WTC11 (cell line): ENCODE data around the gene YTHDF1. TPM values are rescaled to one million over a fixed set of nuclear protein-coding genes. Genes with fewer than 3 reads are reported as not detected.
A peak's percentile ranks its signal among the peaks of the same experiment; 100 is the strongest.

ENCODE experiments used
- ATAC-seq: fragments of 200-7000 bp; cut with Tn5 transposase; 2 replicates; pipeline ENCODE4 v1.10.0; 2021; ENCODE audit warnings: mild to moderate bottlenecking, moderate library complexity
- CTCF ChIA-PET: fragments of 300-600 bp; sonication (Branson Sonifier 250); formaldehyde crosslinking; loops from one replicate; lab custom pipeline; 2021; ENCODE audit warnings: antibody characterized with exemption; lab: Charles Lee
- POLR2A ChIA-PET: fragments of 350-600 bp; sonication (Branson Sonifier 250); formaldehyde crosslinking; loops from one replicate; lab custom pipeline; 2021; ENCODE audit warnings: antibody characterized with exemption; lab: Charles Lee
- DNase-seq: peaks from one replicate; pipeline ENCODE4 v3.0.0; 2021; ENCODE audit warnings: low spot score
- H3K27ac Mint-ChIP-seq: 2 replicates; pipeline ENCODE4 v1.8.0; 2021; ENCODE audit warnings: mixed read lengths
- H3K27me3 Mint-ChIP-seq: 2 replicates; pipeline ENCODE4 v1.8.0; 2021; ENCODE audit warnings: low read depth, mild to moderate bottlenecking, moderate library complexity, mixed read lengths
- H3K36me3 Mint-ChIP-seq: 2 replicates; pipeline ENCODE4 v1.8.0; 2021; ENCODE audit warnings: mixed read lengths
- H3K4me1 Mint-ChIP-seq: 2 replicates; pipeline ENCODE4 v1.8.0; 2022; ENCODE audit warnings: mixed read lengths
- H3K4me3 Mint-ChIP-seq: 2 replicates; pipeline ENCODE4 v1.8.0; 2021; ENCODE audit warnings: mild to moderate bottlenecking, moderate library complexity, mixed read lengths
- H3K9me3 Mint-ChIP-seq: 2 replicates; pipeline ENCODE4 v1.8.0; 2021; ENCODE audit warnings: mixed read lengths
- CBFB ChIP-seq: sonication (generic); formaldehyde crosslinking; IDR thresholded peaks from 2 replicates; pipeline ENCODE4 v1.8.1; 2022; ENCODE audit warnings: mild to moderate bottlenecking, low read depth, missing genetic modification reagents
- CREB1 ChIP-seq: sonication (generic); formaldehyde crosslinking; IDR thresholded peaks from 2 replicates; pipeline ENCODE4 v1.8.0; 2023; ENCODE audit warnings: mild to moderate bottlenecking, missing genetic modification reagents
- FOXJ3 ChIP-seq: sonication (generic); formaldehyde crosslinking; IDR thresholded peaks from 2 replicates; pipeline ENCODE4 v1.9.0; 2021; ENCODE audit warnings: missing genetic modification reagents, mild to moderate bottlenecking, borderline replicate concordance
- GTF2I ChIP-seq: fragments of 250-450 bp; sonication (Bioruptor Pico); conservative IDR thresholded peaks from 2 replicates; pipeline ENCODE4 v1.4.0; 2021; ENCODE audit warnings: mild to moderate bottlenecking
- HMGA2 ChIP-seq: fragments of 250-450 bp; sonication (Bioruptor Pico); IDR thresholded peaks from 2 replicates; pipeline ENCODE4 v1.4.0; 2021; ENCODE audit warnings: mild to moderate bottlenecking, moderate library complexity
- MYBL2 ChIP-seq: sonication (generic); formaldehyde crosslinking; IDR thresholded peaks from 2 replicates; pipeline ENCODE4 v1.8.1; 2023; ENCODE audit warnings: mild to moderate bottlenecking, moderate library complexity, missing genetic modification reagents
- NFE2L1 ChIP-seq: sonication (generic); formaldehyde crosslinking; IDR thresholded peaks from 2 replicates; pipeline ENCODE4 v1.8.1; 2023; ENCODE audit warnings: missing genetic modification reagents
- NR1H2 ChIP-seq: sonication (generic); formaldehyde crosslinking; IDR thresholded peaks from 2 replicates; pipeline ENCODE4 v1.9.0; 2021; ENCODE audit warnings: mild to moderate bottlenecking, moderate library complexity, missing genetic modification reagents
- PRRX2 ChIP-seq: fragments of 250-450 bp; sonication (Bioruptor Pico); IDR thresholded peaks from 2 replicates; pipeline ENCODE4 v1.8.0; 2021; ENCODE audit warnings: mild to moderate bottlenecking
- RORB ChIP-seq: fragments of 250-450 bp; sonication (Bioruptor Pico); IDR thresholded peaks from 2 replicates; pipeline ENCODE4 v1.9.0; 2021; ENCODE audit warnings: mild to moderate bottlenecking
- SMAD4 ChIP-seq: sonication (generic); formaldehyde crosslinking; IDR thresholded peaks from 2 replicates; pipeline ENCODE4 v1.8.0; 2022; ENCODE audit warnings: mild to moderate bottlenecking, missing genetic modification reagents
- TEAD1 ChIP-seq: sonication (generic); formaldehyde crosslinking; IDR thresholded peaks from 2 replicates; pipeline ENCODE4 v1.8.0; 2022; ENCODE audit warnings: mild to moderate bottlenecking, missing genetic modification reagents
- TEAD4 ChIP-seq: sonication (generic); formaldehyde crosslinking; IDR thresholded peaks from 2 replicates; pipeline ENCODE4 v1.8.0; 2022; ENCODE audit warnings: mild to moderate bottlenecking, missing genetic modification reagents
- ZNF671 ChIP-seq: fragments of 250-450 bp; sonication (Bioruptor Pico); IDR thresholded peaks from 2 replicates; pipeline ENCODE4 v1.8.0; 2021; ENCODE audit warnings: mild to moderate bottlenecking
- total RNA-seq: library from RNA; stranded (reverse); gene quantifications from 3 replicates; pipeline ENCODE4 v1.2.3, GENCODE V29; 2021
- TF ChIP-seq, protein P1 (sequence below): sonication (generic); formaldehyde crosslinking; conservative IDR thresholded peaks from 2 replicates; pipeline ENCODE4 v1.8.1; 2022; ENCODE audit warnings: mild to moderate bottlenecking, missing genetic modification reagents
- TF ChIP-seq, protein P2 (sequence below): sonication (generic); formaldehyde crosslinking; IDR thresholded peaks from 2 replicates; pipeline ENCODE4 v1.8.0; 2022; ENCODE audit warnings: missing genetic modification reagents
- TF ChIP-seq, protein P3 (sequence below): sonication (generic); formaldehyde crosslinking; IDR thresholded peaks from 2 replicates; pipeline ENCODE4 v1.8.0; 2023; ENCODE audit warnings: mild to moderate bottlenecking, missing genetic modification reagents
- TF ChIP-seq, protein P4 (sequence below): sonication (generic); formaldehyde crosslinking; IDR thresholded peaks from 2 replicates; pipeline ENCODE4 v1.8.1; 2022; ENCODE audit warnings: mild to moderate bottlenecking, moderate library complexity, missing genetic modification reagents
- TF ChIP-seq, protein P5 (sequence below): fragments of 250-450 bp; sonication (Bioruptor Pico); IDR thresholded peaks from 2 replicates; pipeline ENCODE4 v2.1.2; 2022; ENCODE audit warnings: mild to moderate bottlenecking, moderate library complexity
- TF ChIP-seq, protein P6 (sequence below): sonication (generic); formaldehyde crosslinking; IDR thresholded peaks from 2 replicates; pipeline ENCODE4 v1.8.1; 2022; ENCODE audit warnings: missing genetic modification reagents, borderline replicate concordance
- TF ChIP-seq, protein P7 (sequence below): sonication (generic); formaldehyde crosslinking; IDR thresholded peaks from 2 replicates; pipeline ENCODE4 v1.8.0; 2022; ENCODE audit warnings: mild to moderate bottlenecking, missing genetic modification reagents

The YTHDF1 gene
- total RNA-seq, 1 experiment from 2014 or later = 61.3 TPM

DNA sequence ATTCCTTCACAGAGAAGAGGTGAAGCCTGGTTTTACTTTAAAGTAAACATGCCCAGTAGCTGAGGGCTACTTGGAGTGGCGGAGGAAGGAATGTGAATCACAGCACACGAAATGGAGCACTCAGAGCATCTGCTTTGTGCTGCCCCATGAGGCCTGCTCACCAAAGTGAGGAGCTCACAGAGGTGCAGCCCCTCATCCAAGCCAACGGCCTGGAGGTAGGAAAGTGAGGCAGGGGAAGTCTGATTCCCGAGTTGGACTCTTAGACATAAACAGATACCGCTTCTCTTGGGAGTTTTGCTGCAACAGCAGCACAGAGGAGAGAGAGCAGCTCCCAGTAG lies 3.6 kb downstream of the YTHDF1 start (continued):
- TF ChIP-seq, protein P1, sequence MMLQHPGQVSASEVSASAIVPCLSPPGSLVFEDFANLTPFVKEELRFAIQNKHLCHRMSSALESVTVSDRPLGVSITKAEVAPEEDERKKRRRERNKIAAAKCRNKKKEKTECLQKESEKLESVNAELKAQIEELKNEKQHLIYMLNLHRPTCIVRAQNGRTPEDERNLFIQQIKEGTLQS (CRISPR knock-in tag) = no peak
- no peak for TF ChIP-seq CREB1 (CRISPR knock-in tag)
- no peak for TF ChIP-seq NR1H2 (CRISPR knock-in tag)
- no peak for TF ChIP-seq RORB (CRISPR knock-in tag)

DNA sequence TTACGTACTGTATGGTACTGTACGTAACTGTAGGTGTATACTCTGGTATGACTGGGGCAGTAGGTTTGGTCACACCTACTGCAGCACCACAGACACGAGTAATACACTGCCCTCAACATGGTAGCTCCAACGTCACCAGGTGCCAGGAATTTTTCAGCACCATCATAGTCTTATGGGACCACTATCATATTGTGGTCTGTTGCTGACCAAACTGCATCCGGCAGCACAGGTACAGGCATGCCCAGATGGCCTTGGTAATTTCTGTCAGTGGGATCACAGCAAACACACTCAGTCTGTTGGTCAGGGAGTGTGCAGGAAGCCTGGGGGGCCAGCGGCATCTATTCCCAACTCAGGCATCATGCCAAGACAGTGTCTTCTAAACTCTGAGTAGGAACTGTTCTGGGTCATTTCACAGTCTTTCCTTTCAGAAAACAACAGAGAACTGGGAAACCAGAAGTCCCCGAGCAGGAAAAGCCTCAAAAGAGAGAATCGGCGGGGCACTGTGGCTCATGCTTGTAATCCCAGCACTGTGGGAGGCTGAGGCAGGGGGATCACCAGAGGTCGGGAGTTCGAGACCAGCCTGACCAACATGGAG lies 5.8 kb downstream of the YTHDF1 start:
- peaks cover 20% of the 10 kb centered on the region for H3K4me1 Mint-ChIP-seq
- ATAC-seq (no peak), DNase-seq (no peak)
- CTCF ChIA-PET = no interaction called here
- no peaks in the 10 kb centered on the region for H3K27me3 Mint-ChIP-seq
- POLR2A ChIA-PET = no interaction called here
- H3K27ac Mint-ChIP-seq = peak overlapping the region; percentile 82
- no peaks in the 10 kb centered on the region for H3K9me3 Mint-ChIP-seq
- peaks cover 68% of the 10 kb centered on the region for H3K36me3 Mint-ChIP-seq
- H3K4me3 Mint-ChIP-seq = no peak overlapping the region
- no peak for TF ChIP-seq PRRX2 (CRISPR knock-in tag)
- TF ChIP-seq, protein P2, sequence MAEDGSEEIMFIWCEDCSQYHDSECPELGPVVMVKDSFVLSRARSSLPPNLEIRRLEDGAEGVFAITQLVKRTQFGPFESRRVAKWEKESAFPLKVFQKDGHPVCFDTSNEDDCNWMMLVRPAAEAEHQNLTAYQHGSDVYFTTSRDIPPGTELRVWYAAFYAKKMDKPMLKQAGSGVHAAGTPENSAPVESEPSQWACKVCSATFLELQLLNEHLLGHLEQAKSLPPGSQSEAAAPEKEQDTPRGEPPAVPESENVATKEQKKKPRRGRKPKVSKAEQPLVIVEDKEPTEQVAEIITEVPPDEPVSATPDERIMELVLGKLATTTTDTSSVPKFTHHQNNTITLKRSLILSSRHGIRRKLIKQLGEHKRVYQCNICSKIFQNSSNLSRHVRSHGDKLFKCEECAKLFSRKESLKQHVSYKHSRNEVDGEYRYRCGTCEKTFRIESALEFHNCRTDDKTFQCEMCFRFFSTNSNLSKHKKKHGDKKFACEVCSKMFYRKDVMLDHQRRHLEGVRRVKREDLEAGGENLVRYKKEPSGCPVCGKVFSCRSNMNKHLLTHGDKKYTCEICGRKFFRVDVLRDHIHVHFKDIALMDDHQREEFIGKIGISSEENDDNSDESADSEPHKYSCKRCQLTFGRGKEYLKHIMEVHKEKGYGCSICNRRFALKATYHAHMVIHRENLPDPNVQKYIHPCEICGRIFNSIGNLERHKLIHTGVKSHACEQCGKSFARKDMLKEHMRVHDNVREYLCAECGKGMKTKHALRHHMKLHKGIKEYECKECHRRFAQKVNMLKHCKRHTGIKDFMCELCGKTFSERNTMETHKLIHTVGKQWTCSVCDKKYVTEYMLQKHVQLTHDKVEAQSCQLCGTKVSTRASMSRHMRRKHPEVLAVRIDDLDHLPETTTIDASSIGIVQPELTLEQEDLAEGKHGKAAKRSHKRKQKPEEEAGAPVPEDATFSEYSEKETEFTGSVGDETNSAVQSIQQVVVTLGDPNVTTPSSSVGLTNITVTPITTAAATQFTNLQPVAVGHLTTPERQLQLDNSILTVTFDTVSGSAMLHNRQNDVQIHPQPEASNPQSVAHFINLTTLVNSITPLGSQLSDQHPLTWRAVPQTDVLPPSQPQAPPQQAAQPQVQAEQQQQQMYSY = no peak
- TF ChIP-seq GTF2I (CRISPR knock-in tag) = no peak
- TF ChIP-seq TEAD4 (CRISPR knock-in tag) = no peak
- TF ChIP-seq, protein P3, sequence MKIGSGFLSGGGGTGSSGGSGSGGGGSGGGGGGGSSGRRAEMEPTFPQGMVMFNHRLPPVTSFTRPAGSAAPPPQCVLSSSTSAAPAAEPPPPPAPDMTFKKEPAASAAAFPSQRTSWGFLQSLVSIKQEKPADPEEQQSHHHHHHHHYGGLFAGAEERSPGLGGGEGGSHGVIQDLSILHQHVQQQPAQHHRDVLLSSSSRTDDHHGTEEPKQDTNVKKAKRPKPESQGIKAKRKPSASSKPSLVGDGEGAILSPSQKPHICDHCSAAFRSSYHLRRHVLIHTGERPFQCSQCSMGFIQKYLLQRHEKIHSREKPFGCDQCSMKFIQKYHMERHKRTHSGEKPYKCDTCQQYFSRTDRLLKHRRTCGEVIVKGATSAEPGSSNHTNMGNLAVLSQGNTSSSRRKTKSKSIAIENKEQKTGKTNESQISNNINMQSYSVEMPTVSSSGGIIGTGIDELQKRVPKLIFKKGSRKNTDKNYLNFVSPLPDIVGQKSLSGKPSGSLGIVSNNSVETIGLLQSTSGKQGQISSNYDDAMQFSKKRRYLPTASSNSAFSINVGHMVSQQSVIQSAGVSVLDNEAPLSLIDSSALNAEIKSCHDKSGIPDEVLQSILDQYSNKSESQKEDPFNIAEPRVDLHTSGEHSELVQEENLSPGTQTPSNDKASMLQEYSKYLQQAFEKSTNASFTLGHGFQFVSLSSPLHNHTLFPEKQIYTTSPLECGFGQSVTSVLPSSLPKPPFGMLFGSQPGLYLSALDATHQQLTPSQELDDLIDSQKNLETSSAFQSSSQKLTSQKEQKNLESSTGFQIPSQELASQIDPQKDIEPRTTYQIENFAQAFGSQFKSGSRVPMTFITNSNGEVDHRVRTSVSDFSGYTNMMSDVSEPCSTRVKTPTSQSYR (CRISPR knock-in tag) = no peak
- no peak for TF ChIP-seq NFE2L1 (CRISPR knock-in tag)
- TF ChIP-seq, protein P4, sequence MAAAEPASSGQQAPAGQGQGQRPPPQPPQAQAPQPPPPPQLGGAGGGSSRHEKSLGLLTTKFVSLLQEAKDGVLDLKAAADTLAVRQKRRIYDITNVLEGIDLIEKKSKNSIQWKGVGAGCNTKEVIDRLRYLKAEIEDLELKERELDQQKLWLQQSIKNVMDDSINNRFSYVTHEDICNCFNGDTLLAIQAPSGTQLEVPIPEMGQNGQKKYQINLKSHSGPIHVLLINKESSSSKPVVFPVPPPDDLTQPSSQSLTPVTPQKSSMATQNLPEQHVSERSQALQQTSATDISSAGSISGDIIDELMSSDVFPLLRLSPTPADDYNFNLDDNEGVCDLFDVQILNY (CRISPR knock-in tag) = no peak
- TF ChIP-seq SMAD4 (CRISPR knock-in tag) = no peak
- no peak for TF ChIP-seq ZNF671 (CRISPR knock-in tag)

DNA sequence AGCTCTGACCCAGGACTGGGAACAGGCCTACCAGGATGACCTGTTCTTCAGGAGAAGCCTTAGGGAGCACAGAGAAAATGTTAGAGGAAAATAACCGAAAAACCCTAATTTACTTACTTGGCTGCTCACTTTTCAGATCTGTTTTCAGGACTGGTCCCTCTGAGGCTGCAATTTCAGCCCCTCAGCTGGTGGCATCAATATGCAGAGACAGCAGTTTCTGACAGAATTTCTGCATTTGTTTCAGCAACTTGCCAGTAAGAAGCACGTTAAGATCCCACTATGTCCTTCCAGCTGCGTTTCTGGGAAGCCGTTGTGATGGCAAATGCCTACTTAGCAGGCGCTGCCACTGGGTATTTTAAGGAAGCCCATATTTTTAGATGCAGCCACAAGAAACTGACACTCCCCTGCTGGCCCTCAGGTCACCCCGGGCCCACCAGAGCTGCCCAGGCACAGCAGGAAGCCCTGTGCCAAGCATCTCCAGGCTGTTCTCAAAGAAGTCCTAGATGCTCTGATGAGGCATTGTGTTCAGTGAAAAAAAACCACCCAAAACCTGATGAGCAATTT lies 7.5 kb downstream of the YTHDF1 start:
- Mint-ChIP-seq H3K9me3 (no peaks in the 10 kb centered on the region), H3K4me1 (peaks cover 5% of the 10 kb centered on the region), H3K27me3 (no peaks in the 10 kb centered on the region), H3K27ac (peak overlapping the region; percentile 32; the same call in 1 of the 2 replicates), H3K4me3 (no peak overlapping the region), H3K36me3 (peaks cover 62% of the 10 kb centered on the region)
- ChIA-PET CTCF (interaction anchor here (1.0 kb wide), 2 partner anchors 15 kb away, joined by 3 read pairs; no protein-coding TSS in a partner anchor), POLR2A (no interaction called here)
- DNase-seq = no peak
- no peak for ATAC-seq
- TF ChIP-seq, protein P5, sequence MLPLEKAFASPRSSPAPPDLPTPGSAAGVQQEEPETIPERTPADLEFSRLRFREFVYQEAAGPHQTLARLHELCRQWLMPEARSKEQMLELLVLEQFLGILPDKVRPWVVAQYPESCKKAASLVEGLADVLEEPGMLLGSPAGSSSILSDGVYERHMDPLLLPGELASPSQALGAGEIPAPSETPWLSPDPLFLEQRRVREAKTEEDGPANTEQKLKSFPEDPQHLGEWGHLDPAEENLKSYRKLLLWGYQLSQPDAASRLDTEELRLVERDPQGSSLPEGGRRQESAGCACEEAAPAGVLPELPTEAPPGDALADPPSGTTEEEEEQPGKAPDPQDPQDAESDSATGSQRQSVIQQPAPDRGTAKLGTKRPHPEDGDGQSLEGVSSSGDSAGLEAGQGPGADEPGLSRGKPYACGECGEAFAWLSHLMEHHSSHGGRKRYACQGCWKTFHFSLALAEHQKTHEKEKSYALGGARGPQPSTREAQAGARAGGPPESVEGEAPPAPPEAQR = no peak
- no peak for TF ChIP-seq MYBL2 (CRISPR knock-in tag)
- TF ChIP-seq, protein P6, sequence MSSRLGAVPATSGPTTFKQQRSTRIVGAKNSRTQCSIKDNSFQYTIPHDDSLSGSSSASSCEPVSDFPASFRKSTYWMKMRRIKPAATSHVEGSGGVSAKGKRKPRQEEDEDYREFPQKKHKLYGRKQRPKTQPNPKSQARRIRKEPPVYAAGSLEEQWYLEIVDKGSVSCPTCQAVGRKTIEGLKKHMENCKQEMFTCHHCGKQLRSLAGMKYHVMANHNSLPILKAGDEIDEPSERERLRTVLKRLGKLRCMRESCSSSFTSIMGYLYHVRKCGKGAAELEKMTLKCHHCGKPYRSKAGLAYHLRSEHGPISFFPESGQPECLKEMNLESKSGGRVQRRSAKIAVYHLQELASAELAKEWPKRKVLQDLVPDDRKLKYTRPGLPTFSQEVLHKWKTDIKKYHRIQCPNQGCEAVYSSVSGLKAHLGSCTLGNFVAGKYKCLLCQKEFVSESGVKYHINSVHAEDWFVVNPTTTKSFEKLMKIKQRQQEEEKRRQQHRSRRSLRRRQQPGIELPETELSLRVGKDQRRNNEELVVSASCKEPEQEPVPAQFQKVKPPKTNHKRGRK (CRISPR knock-in tag) = no peak
- TF ChIP-seq, protein P7, sequence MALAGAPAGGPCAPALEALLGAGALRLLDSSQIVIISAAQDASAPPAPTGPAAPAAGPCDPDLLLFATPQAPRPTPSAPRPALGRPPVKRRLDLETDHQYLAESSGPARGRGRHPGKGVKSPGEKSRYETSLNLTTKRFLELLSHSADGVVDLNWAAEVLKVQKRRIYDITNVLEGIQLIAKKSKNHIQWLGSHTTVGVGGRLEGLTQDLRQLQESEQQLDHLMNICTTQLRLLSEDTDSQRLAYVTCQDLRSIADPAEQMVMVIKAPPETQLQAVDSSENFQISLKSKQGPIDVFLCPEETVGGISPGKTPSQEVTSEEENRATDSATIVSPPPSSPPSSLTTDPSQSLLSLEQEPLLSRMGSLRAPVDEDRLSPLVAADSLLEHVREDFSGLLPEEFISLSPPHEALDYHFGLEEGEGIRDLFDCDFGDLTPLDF = no peak
- no peak for TF ChIP-seq HMGA2 (CRISPR knock-in tag)
- TF ChIP-seq CBFB (CRISPR knock-in tag) = no peak
- TF ChIP-seq NR1H2 (CRISPR knock-in tag) = no peak
- TF ChIP-seq TEAD1 = no peak
- TF ChIP-seq FOXJ3 (CRISPR knock-in tag) = no peak
- no peak for TF ChIP-seq SMAD4 (CRISPR knock-in tag)
